Measurements from ENCODE around the gene CSGALNACT2.

The CSGALNACT2 gene

GRCh38 chr10:43230909-43231522 lies 92.8 kb downstream of the CSGALNACT2 start:
- no peak for DNase-seq (ENCODE audit: low read depth)

GRCh38 chr10:43231523-43232078 lies 93.4 kb downstream of the CSGALNACT2 start:
- DNase-seq (ENCODE audit: low read depth) = peak; percentile 86

- DNase-seq (ENCODE audit: low read depth) = no peak
Observed at GRCh38 chr10:43233601-43234430, 95.6 kb downstream of the CSGALNACT2 start.

GRCh38 chr10:43234471-43235041 lies 96.3 kb downstream of the CSGALNACT2 start:
- no peak for DNase-seq (ENCODE audit: low read depth)

All from CMK (cell line).